Mesothelial cell of epicardium (in vitro differentiated cells): ENCODE results near the gene ADAMTS13. TPM values are rescaled to one million over a fixed set of nuclear protein-coding genes. Genes with fewer than 3 reads are reported as not detected.

Experiments
- DNase-seq, 2 experiments: peaks; one replicate each; pipeline ENCODE4 v3.0.0; 2021; ENCODE audit warnings: low spot score in 2 of 2; ENCODE audit not compliant: unreplicated experiment in 2 of 2
- H3K27ac Mint-ChIP-seq: 2 replicates; pipeline ENCODE4 v1.8.0; 2021; ENCODE audit warnings: mixed read lengths
- H3K27me3 Mint-ChIP-seq: 2 replicates; pipeline ENCODE4 v1.8.0; 2021; ENCODE audit warnings: low read depth, mixed read lengths
- H3K36me3 Mint-ChIP-seq: 2 replicates; pipeline ENCODE4 v1.8.0; 2021; ENCODE audit warnings: mixed read lengths
- H3K4me1 Mint-ChIP-seq: 2 replicates; pipeline ENCODE4 v1.8.0; 2021; ENCODE audit warnings: mixed read lengths
- H3K4me3 Mint-ChIP-seq: 2 replicates; pipeline ENCODE4 v1.8.0; 2021; ENCODE audit warnings: mild to moderate bottlenecking, moderate library complexity, mixed read lengths
- H3K9me3 Mint-ChIP-seq: 2 replicates; pipeline ENCODE4 v1.8.0; 2021; ENCODE audit warnings: mixed read lengths
- total RNA-seq: library from RNA; stranded (reverse); gene quantifications from 3 replicates; pipeline ENCODE4 v1.2.1, GENCODE V29; 2021
- TF ChIP-seq, protein P1 (sequence below): fragments of 200-600 bp; sonication (generic); IDR thresholded peaks from one replicate; pipeline ENCODE4 v1.5.0; 2021; ENCODE audit warnings: antibody characterized with exemption; ENCODE audit not compliant: unreplicated experiment

ADAMTS13 gene
- total RNA-seq, 1 donor from 2014 or later = 21.3 TPM

DNA sequence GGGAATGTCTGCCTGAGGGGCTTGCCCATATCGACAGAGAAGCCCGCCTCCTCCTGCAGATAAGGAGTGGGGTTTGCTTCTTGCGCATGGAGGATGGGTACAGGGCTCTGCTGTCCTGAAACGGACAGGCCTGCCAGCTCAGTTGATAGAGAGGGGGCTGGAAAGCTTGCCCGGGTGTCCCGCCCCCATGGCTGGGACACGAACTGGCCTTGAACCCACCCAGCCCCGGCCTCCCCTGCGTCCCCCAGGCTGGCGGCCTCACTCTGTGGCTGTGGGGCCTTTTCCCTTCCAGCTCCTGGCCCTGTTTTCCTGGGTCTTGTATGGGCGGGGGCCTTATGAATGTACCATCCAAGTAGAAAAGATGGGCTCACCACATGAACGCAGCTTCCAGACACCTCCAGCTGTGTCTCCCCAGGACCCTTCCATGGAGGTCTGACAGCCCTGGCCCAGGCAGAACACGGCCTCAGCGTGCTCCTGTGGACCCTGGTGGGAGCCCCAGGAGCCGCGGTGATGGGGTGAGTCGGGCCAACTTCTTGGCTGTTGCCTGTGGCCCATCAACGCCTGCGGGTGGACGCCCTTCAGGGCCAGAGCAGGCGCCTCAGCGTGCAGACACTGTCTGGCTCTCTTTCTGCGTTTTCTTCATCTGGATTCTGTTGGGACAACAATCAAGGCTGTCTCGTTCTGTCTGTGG, 72.6 kb downstream of the ADAMTS13 start:
- TF ChIP-seq, protein P1, sequence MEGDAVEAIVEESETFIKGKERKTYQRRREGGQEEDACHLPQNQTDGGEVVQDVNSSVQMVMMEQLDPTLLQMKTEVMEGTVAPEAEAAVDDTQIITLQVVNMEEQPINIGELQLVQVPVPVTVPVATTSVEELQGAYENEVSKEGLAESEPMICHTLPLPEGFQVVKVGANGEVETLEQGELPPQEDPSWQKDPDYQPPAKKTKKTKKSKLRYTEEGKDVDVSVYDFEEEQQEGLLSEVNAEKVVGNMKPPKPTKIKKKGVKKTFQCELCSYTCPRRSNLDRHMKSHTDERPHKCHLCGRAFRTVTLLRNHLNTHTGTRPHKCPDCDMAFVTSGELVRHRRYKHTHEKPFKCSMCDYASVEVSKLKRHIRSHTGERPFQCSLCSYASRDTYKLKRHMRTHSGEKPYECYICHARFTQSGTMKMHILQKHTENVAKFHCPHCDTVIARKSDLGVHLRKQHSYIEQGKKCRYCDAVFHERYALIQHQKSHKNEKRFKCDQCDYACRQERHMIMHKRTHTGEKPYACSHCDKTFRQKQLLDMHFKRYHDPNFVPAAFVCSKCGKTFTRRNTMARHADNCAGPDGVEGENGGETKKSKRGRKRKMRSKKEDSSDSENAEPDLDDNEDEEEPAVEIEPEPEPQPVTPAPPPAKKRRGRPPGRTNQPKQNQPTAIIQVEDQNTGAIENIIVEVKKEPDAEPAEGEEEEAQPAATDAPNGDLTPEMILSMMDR = no peak
- Mint-ChIP-seq H3K27ac (no peak overlapping the region), H3K36me3 (no peaks in the 10 kb centered on the region), H3K4me3 (no peak overlapping the region), H3K4me1 (peaks cover 13% of the 10 kb centered on the region), H3K27me3 (no peaks in the 10 kb centered on the region), H3K9me3 (no peaks in the 10 kb centered on the region)
- DNase-seq = no peak

DNA sequence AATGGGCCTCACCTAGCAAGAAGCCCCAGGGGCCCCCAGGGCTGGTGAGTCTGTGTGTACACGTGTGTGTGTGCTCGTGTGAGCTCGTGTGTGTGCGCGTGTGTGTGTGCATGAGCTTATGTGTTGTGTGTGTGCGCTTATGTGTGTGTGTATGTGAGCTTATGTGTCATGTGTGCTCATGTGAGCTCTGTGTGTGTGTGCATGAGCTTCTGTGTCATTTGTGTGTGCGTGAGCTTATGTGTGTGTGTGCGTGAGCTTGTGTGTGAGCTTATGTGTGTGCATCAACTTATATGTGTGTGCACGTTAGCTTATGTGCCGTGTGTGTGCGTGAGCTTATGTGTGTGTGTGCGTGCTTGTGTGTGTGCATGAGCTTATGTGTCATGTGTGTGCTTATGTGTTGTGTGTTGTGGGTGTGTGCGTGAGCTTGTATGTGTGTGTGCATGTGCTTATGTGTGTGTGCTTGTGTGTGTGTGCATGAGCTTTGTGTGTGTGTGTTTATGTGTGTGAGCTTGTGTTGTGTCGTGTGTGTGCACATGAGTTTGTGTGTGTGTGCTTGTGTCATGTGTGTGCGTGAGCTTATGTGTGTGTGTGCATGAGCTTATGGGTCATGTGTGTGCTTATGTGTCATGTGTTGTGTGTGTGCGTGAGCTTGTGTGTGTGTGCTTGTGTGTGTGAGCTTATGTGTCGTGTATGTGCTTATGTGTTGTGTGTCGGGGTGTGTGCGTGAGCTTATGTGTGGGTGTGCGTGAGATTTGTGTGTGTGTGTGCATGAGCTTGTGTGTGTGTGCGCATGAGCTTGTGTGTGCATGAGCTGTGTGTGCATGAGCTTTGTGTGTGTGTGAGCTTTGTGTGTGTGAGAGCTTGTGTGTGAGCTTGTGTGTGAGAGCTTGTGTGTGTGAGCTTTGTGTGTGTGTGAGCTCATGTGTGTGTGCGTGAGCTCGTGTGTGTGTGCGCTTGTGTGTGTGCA, 73.4 kb downstream of the ADAMTS13 start:
- Mint-ChIP-seq H3K9me3 (no peaks in the 10 kb centered on the region), H3K4me1 (peaks cover 13% of the 10 kb centered on the region), H3K27ac (no peak overlapping the region), H3K27me3 (no peaks in the 10 kb centered on the region), H3K36me3 (no peaks in the 10 kb centered on the region), H3K4me3 (no peak overlapping the region)
- TF ChIP-seq, protein P1 = no peak
- DNase-seq = no peak

DNA sequence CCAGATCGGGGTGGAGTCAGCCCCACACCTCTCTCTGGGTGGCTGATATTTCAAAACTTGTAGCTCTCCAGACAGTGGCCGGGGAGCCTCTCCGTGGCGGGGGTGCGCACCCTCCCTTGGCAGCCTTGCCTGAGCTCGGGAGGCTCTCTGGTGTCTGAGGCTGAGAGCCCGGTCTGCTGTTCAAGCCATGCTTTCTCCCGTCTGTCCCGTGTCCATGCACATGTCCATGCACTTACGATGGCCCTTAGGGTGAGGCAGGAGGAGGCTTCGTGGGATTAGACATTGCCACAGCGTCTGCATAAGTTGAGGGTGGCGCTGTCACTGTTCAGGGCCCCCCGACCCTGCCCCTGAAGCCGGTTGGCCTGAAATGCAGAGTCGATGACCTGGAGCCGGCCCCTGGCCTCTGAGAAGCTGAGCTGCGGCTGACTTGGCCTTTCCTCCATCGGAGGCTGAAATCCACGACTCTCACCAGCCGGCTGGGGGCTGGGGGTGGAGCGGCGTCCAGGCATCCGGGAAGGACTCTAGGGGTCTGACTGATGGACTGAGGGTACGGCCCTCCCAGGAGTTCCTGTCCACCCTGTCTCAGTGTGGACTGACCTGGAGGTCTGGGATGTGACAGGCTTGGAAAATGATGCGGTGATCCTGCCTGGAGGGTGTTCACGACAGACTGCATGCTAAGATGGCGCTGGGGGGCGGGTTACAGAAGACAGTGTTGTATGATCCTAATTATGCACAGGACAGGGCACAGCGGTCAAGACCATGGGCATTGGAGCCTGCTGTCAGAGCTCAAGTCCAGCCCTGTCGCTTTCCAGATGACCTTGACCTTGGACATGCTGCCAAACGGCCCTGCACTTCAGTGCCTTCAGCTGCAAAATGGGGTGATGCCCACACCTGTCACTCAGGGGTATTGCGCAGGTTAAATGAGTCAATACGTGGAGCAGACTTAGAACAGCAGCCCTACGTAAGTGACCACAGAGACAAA, 75.0 kb downstream of the ADAMTS13 start:
- DNase-seq = no peak
- Mint-ChIP-seq H3K36me3 (no peaks in the 10 kb centered on the region), H3K4me1 (peaks cover 11% of the 10 kb centered on the region), H3K27me3 (no peaks in the 10 kb centered on the region), H3K9me3 (peaks cover 13% of the 10 kb centered on the region), H3K4me3 (no peak overlapping the region), H3K27ac (no peak overlapping the region)
- TF ChIP-seq, protein P1 = no peak

DNA sequence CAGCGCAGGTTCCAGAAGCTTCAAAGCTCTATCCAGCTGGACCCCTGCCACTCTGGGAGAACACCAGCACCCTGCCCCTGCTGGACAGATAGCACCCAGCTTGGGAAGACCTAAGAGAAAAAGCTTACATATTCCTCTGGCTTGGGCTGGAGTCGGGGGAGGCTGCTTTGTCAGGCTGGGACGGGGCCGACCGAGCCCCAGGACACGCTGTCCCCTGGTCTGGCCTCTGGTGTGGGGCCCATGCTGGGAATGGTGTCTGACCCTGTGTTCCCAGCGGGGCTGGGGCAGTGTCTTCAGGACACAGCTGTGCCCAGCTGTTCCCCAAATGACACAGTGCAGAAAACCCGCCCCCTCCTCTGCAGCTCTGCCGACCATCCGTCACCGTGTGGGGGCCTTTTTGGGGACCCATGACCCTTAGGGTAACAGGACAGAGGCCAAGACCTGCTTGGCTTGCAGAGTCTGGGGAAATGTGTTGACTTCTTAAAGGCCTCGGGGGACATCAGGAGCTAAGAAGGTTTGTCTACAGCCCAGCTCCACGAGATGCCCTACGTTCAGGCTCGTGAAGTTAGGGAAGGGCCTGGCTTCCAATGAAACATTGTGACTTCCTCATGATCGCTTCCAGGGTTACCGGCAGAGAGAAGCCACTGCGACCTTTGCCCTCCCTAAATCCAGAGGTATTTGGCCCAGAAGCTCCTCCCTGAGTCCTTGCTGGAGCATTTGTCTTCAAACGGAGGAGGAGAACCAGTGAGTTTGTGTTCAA, 77.1 kb downstream of the ADAMTS13 start:
- Mint-ChIP-seq H3K27ac (no peak overlapping the region), H3K27me3 (no peaks in the 10 kb centered on the region), H3K36me3 (no peaks in the 10 kb centered on the region), H3K4me3 (no peak overlapping the region), H3K9me3 (peaks cover 24% of the 10 kb centered on the region), H3K4me1 (no peaks in the 10 kb centered on the region)
- DNase-seq = no peak
- TF ChIP-seq, protein P1 = no peak
